ENCODE measurements around the gene FBRSL1. TPM values are rescaled to one million over a fixed set of nuclear protein-coding genes. Genes with fewer than 3 reads are reported as not detected.
A peak's percentile ranks its signal among the peaks of the same experiment; 100 is the strongest.
"Not testable (repeated sequence)": the region's sequence is repeated elsewhere in the genome, so short reads cannot be mapped to it uniquely, and the experiment has no call there.

Gene FBRSL1
- total RNA-seq, 1 experiment from 2014 or later: 15.5 TPM

- no peak for DNase-seq (ENCODE audit: low read depth)
Measured at GRCh38 chr12:132522592-132523380, 32.8 kb downstream of the FBRSL1 start.

GRCh38 chr12:132523576-132524331, 33.8 kb downstream of the FBRSL1 start:
- peak; percentile 55 for DNase-seq (ENCODE audit: low read depth)

- peak; percentile 36 for DNase-seq (ENCODE audit: low read depth)
Measured at GRCh38 chr12:132524405-132524804, 34.5 kb downstream of the FBRSL1 start.

- DNase-seq (ENCODE audit: low read depth): no peak
Measured at GRCh38 chr12:132525011-132525832, 35.3 kb downstream of the FBRSL1 start.

GRCh38 chr12:132525833-132526455, 36.0 kb downstream of the FBRSL1 start:
- no peak for DNase-seq (ENCODE audit: low read depth)

GRCh38 chr12:132527186-132527882, 37.4 kb downstream of the FBRSL1 start:
- DNase-seq (ENCODE audit: low read depth): no peak

GRCh38 chr12:132527883-132528264, 37.9 kb downstream of the FBRSL1 start:
- no peak for DNase-seq (ENCODE audit: low read depth)

GRCh38 chr12:132528564-132529106, 38.7 kb downstream of the FBRSL1 start:
- no peak for DNase-seq (ENCODE audit: low read depth)

GRCh38 chr12:132529156-132529839, 39.3 kb downstream of the FBRSL1 start:
- no peak for DNase-seq (ENCODE audit: low read depth)

GRCh38 chr12:132529906-132530305, 40.0 kb downstream of the FBRSL1 start:
- no peak for DNase-seq (ENCODE audit: low read depth)

- DNase-seq (ENCODE audit: low read depth): no peak
Measured at GRCh38 chr12:132530447-132530846, 40.5 kb downstream of the FBRSL1 start.

GRCh38 chr12:132530851-132531250, 40.9 kb downstream of the FBRSL1 start:
- DNase-seq (ENCODE audit: low read depth): no peak

GRCh38 chr12:132532711-132533583, 43.0 kb downstream of the FBRSL1 start:
- not testable (repeated sequence) for DNase-seq (ENCODE audit: low read depth)

GRCh38 chr12:132533584-132533958, 43.6 kb downstream of the FBRSL1 start:
- no peak for DNase-seq (ENCODE audit: low read depth)

- no peak for DNase-seq (ENCODE audit: low read depth)
Measured at GRCh38 chr12:132534076-132534475, 44.1 kb downstream of the FBRSL1 start.

GRCh38 chr12:132535019-132535418, 45.1 kb downstream of the FBRSL1 start:
- DNase-seq (ENCODE audit: low read depth): no peak

GRCh38 chr12:132536102-132536876, 46.3 kb downstream of the FBRSL1 start:
- no peak for DNase-seq (ENCODE audit: low read depth)

GRCh38 chr12:132537049-132537448, 47.1 kb downstream of the FBRSL1 start:
- DNase-seq (ENCODE audit: low read depth): no peak
